Astrocyte of the hippocampus (primary cell): ENCODE results near the gene LY6G6C.

Source experiments
- DNase-seq: peaks from one replicate; pipeline ENCODE4 v3.0.0; 2011; ENCODE audit warnings: low read depth, low spot score

Gene LY6G6C

DNA sequence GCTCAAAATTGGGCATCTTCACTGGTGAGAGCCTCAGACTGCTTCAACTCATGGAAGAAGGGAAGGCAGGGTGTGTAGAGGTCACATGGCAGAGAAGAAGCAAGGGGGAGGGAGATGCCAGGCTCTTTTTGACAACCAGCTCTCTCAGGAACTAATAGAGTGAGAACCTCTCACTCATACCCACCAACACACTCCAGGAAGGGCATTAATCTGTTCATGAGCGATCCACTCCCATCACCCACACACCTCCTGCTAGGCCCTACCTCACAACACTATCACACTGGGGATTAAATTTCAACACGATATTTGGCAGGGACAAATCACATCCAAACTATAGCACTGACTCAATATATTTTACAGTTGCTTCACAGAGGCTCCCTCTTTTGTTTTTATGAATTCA, 20.3 kb upstream of the LY6G6C start:
- no peak for DNase-seq

DNA sequence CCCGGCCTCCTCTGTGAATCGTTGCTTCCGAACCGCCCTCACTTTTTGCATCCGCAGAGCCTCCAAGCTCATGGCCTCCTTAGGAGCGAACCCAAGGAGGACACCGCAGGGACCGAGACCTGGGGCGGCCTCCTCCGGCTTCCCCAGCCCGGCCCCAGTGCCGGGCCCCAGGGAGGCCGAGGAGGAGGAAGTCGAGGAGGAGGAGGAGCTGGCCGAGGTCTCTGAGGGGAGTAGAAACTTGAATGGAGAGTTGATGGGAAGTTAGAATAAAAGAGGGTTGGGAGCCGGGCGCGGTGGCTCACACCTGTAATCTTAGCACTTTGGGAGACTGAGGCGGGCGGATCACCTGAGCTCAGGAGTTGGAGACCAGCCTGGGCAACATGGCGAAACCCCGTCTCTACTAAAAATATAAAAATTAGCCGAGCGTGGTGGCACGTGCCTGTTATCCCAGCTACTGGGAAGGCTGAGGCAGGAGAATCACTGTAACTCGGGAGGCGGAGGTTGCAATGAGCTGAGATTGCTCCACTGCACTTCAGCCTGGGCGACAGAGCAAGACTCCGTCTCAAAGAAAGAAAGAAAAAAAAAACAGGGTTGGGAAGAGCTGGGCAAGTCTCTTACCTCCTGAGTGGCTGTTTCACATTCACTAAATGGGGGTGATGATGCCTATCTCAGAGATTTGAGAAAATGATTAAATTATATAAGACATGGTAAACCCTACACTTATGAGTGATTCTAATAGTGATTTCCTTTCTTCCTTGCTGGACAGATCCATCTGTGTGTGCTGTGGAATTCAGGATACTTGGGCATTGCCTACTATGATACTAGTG, 19.1 kb upstream of the LY6G6C start:
- DNase-seq = no peak

DNA sequence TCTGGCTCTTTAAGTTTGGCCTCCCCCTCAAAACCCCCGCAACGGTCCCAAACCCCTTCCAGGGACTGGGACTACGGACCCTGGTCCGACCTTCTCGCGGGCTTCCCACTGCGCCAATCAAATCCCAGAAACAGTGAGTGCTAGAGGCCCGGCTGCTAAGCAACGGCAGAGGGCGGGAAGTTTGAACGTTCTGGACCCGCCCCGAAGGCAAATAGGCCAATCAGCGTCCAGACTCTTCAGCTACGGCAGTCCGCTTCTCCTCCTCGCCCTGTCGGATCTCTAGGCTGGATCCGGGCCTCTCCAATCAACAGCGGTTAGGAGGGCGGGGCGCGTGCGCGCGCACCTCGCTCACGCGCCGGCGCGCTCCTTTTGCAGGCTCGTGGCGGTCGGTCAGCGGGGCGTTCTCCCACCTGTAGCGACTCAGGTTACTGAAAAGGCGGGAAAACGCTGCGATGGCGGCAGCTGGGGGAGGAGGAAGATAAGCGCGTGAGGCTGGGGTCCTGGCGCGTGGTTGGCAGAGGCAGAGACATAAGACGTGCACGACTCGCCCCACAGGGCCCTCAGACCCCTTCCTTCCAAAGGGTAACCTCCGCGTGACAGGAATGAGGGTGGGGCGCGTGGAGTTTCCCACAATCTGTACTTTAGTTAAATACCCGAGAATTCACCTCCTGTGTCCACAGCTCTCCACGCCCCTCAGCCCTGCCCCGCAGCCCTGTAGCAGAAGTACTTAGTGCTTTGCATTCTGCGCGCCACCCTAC, 18.3 kb upstream of the LY6G6C start, which contains the start of gene MSH5:
TSS of gene MSH5 (plus strand) at position 367 of the 758 bp plus-strand sequence. CDS start 462 bp downstream, outside the sequence.
- DNase-seq = peak; percentile 100

DNA sequence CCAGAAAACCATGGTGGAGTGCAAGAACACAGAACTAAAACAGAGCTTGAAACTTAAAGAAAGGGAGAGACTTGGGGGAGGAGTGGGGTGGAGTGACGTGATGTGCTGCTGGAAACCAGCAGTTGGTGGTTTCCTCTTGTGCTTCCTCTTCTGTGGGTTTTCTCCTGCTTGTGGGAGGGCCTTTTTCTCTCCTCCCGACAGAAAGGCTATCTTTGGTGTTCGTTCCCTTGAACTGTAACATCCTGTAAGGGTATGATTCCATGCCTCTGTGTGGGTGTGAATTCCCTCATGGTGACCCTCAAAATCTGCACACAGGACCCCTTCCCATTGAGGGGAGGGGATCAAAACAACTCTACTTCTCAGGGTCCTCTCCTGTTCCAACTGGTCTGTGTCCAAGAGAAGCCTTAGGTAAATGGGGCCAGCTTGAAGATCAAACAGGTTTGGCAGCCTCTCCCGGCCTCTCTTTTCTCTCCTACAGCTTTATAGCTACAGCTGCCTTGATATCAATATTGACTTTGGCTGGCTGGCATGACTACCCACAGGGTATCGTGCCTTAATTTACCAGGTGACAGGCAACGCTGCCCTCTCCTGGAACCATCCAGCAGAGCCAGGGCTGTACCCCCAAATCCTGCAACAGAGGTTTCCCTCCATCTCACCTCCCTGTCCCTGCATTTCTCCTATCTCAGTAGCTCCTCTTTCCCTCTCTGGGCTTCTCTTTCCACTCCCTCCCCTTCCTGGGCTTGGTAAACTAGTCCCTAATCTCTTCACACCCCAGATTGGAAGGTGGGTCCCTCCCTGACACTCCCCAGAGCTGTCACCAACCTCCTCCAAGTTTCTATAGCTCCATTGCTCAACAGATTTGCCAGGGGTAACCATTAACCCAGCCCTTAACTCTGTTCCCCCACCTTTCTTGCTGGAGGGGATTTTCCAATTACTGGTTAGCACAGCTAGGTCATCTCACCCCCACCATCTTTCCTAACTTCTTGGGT, 16.7 kb upstream of the LY6G6C start:
- DNase-seq = peak; percentile 75

DNA sequence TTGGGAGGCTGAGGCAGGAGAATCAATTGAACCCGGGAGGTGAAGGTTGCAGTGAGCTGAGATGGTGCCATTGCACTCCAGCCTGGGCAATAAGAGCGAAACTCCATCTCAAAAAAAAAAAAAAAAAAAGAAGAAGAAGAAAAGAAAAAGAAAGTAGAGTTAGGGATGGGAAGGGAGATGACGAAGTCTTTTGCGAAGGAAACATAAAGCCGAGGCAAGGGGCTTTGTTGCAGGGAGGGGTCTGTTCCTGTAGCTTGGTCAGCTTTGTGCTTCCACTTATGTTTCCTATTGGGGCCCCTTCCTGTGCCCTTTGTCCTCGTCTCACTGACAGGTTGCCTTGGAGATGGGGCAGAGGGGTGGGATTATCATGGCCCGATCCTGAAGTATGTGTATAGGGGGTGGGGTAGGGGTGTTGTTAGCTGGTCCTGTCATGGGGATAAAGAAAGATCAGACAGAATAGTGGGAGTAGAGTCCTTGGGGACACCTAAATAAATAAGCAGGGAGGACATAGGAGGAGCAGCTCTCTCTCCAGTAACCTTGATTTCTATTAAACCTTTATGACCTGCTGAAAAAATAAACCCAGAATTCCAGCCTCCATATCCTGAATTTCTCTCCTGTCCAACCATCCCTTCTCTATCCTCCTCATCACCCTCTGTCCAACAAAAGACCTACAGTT, 15.9 kb upstream of the LY6G6C start:
- DNase-seq = no peak

DNA sequence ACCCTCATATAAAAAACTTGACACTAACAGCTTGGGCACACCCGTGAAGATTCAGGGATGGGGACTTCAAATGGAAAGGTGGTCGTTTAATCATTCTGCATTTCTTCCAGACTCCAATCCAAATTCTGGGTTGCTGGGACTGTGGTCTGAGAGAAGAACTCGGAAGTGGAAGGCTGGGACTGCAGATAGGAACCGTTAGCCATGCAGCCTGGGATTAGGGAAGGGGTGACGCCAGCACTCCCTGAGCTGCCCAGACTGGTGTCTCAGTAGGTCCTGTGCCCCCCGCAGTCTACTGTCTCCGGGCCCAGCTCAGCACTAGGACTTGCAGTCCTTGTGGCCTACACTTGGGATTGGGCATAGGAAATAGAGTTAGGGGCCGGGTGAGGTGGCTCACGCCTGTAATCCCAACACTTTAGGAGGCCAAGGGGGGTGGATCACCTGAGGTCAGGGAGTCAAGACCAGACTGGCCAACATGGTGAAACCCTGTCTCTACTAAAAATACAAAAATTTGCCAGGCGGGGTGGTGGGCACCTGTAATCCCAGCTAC, 15.3 kb upstream of the LY6G6C start:
- no peak for DNase-seq

DNA sequence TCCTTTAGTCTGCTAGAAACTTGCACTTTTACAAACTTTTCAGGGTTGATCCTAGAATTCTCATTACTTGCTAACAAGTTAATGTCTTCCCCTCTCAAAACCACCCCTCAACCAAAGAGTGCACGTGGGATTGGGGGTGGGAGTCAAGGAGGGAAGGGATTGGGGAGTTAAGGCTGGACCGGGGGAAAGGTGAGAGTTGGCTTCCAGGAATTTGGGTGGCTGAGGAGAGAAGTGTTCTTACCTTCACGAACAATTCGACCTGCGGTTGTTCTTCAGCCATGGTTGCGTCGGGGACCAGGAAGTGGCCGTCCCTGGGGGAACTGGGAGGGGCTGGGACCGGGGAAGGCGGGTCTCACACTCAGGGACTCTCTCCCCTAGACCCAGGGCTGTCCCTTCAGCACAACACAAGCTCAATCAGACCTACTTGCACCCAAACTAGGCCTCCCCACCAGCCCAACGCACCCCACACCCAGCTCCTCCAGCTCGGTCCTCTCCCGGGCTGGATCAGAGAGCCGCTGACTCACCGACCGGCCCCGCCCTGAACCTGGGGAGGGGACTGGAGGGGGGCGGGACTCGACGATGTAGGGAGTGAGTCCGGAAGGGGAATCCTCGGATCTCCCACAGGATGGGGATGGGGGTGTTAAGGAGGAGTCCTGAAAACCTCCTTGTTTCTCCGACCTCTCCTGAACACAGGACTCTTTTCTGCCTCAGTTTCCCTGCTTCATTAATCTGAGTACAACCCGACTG, 14.6 kb upstream of the LY6G6C start, which contains the start of gene CLIC1:
TSS of gene CLIC1 (minus strand) at position 510 of the 747 bp plus-strand sequence. CDS start at position 280, 230 bp downstream.
- peak; percentile 92 for DNase-seq

DNA sequence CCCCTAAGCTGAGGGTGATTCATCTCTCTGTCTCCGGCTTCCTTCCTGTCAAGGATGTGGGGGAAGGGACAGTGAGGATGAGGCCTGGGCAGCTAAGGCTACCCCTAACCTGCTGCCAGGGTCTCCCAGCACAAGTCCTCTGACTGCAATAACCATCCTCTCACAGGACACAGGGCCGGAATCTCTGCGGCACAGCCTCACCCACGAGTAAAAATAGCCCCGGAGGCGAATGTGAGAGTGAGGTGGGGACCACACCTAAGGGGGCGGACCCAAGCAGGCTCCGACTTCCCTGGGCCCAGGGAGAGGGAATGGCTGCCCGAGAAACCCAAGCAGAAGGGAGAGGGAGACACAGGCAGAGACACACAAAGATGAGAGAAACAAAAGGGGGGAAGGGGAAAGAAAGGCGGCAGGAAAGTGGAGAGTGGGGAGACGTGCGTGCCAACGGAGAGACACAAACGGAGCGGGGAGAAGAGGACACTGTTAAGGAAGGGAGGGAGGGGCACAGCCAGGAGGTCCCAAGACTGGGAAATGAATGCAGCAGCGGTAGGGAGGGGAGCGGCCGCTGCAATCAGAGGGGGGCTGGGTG, 13.4 kb upstream of the LY6G6C start:
- DNase-seq = peak; percentile 78

DNA sequence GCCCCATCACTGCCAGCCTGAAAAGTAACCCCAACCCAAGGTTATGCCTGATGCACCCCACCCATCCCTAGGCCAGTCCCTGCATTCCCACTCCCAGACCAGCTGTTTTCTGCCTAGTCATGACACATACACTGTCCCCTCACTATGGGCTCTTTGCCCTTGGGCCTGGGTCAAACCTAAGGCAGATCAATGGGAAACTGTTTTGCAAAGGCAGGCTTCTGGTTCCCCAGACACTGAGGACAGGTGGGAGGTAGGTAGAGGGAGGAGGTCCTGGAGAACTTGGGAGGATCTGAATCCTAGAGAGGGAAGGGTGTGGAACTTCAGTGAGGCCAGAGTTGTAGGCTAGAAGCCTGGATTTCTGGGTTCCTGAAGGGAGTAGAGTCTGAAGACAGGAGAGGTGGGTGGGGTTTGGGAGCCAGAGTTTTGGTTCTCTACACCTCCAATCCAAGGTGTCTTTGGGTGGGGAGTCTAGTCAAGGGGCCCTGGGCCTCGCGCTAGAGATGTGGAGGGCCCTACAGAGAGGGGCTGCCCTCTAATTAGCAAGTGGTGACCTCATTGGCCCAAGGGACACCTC, 12.8 kb upstream of the LY6G6C start:
- DNase-seq = no peak

DNA sequence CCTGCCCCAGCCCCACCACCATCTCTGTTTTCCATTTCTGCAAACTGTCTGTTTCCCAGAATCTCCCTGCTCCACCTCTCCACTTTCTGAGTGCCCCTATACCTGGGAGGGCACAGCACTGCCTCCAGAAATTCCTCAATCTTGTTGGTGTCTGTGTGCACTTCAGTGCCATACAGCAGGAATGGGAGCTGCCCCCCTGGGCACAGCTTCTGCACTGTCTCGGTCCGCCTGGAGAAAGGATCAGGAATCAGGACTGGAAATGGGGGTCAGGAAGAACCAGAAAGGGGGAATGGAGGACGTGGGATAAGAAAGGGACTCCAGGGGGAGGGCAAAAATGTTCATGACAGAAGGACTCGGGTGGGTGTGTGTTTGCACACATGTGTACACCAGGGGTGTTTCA, 12.2 kb upstream of the LY6G6C start:
- DNase-seq = no peak

DNA sequence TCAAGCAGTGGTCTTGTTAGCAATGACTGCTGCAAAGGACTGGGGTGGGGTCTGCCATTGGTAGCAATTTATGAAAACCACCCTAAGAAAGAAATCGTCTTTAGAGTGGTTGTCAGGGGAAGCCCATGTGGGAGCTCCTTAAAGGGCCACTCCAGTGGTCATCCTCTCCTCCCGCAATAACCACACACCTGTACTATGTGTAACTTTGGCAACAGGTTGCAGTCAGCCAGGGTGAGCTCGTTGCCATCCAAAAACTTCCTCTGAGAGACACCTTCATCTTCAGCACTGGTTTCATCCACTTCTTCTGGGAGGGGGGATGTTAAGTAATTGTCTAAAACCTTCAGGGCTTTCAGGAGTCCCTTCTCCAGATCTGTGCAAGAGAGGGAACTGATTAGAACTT, 10.5 kb upstream of the LY6G6C start:
- DNase-seq = no peak

DNA sequence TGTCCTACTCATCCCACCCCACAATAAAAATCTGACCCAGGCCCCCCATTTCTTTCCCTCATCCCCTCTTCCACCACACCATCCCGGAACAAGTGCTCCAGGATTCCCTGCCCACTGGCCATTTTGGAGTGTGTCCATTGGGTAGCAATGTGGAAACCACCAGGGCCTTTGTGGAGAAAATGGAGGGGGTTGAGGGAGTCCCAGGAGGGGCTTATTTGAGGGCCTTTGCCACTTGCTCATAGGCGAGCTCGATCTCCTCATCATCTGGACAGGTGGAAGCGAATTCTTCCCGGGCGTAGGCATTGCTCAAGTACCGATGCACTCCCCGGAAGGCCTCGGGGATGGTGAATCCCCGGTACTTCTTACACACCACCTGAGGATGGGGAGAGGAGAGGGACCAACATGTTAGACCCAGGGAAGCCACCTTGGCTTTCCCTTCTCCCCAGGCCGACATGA, 9.1 kb upstream of the LY6G6C start:
- no peak for DNase-seq

DNA sequence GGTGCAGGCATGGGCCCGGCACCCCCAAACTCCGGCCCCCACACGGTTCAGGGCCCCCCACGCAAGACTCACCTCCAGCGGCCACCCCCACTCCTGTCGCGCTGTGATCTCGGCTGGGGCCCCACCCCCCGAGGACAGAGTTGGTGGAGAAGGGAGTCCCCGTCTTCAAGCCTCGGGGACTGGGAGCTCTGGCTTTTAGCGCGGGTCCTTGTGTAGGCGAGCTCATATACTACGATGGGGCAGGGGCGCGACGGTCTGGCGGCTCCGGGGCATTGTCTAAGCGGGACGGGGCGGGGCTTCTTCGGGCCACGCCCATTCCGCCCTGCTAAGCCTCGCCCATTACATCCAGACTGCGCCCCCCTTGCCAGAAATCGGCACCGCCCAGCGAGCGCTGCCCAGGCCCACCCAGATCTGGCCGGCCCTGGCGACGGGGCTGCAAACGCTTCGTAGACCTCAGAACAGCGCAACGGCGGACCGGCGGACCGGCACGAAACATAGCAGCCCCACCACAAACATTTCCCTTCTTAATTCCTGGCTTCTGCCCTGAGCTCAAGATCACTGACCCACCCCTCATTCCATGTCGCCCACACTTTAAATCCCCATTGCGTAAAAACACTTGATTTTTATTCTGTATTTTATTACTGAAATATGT, 8.6 kb upstream of the LY6G6C start:
- peak; percentile 97 for DNase-seq

DNA sequence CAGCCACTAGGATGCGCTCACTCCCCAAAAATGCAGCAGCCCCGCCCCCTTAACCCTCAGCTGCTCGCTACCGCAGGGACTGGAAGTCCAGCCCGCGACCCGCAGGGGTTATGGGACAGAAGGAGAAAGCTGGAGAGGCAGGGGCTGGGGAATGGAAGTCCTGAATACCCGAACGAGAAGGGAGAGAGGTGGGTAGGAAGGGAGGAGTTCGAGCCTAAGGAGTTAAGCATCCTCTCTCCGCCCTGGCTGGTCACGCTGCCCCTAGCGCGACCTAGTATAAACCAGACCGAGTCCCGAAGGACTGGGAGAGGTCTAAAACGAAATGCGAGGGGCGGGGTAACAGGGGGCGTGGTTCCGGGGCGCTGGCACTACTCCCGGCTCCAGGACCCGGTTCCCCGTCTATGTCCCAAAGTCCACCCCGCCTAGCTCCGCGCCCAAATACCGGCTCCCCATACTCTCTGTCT, 8.0 kb upstream of the LY6G6C start:
- DNase-seq = peak; percentile 93

DNA sequence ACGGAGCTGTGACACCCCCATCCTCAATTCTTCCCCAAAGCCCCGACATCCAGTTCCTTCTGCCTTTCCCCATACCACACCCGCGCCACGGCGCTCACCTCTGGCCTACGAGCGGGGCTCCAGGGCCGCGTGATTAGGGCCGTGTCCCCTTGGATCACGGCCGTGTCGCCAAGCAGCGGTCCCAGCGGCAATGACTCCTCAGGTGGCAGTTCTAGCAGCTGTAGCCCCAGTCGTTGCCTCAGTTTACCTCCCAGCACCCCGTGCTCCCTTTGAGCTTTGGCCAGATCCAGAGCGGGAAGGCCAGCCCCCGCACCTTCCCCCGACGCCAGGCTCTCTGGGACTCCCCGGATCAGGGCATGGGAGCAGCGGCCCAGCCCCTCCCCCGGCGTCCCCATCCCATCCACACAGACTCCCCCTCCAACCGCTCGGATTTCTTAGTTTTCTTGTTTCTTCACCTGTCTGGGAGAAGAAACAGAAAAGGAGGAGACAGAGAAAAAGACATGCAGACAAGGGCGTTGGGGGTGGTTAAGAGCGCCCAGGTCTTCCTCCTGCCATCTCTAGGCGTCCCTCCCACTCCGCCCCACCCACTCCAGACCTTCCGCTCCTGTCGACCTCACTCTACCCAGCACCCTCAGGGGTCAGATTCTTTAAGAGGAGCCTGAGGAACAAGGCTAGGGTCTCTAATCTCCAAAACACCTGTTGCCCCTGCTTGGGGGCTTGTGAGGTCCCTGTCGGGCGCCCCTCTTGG, 7.4 kb upstream of the LY6G6C start, which contains the start of gene DDAH2:
TSS of gene DDAH2 (minus strand) at position 533 of the 748 bp plus-strand sequence. CDS start at position 395, 138 bp downstream.
- no peak for DNase-seq

DNA sequence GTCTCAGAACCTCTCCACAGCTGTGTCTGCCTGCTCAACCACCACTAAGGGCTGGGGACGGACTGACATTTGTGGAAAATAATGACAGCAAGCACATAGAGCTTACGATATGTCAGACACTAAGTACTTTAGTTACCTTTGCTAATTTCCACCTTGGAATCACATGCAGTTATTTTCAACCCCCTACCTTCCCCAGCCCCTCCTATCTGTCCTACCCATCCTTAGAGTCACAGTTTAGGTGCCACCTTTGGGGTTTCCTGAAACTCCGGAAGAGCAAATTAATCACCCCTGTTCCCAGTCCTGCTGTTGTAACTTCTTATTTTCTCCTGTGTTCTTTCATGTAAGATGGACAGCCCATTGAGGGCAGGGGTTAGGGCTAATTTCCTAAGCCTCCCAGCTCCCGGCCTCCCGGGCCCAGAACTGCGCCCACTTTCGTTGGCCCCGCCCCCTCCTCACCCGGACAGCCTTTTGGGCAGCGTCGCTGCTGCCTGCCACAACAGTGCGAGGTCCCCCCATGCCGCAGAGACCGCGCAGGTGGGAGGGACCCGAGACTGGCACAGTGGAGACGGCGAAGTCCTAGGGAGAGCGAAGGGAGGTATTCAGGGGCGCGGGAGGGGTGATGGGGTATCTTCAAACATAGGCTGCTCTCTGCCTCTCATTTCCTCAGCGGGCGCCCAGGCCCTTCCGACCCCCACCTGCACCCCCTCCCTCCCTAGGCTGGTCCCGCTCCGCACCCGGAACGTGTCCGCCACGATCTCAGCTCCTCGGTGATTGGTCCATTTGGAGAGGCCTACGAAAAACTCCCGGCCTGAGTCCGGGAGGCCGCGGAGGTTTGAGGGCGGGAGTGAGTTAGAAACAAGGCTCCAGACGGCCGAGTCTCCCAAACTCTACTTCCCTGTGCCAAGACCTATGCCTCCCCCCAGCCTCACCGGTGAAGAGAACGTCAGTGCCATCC, 6.4 kb upstream of the LY6G6C start:
- DNase-seq = no peak
